Lung microvascular endothelial cell (primary cell): ENCODE results near the gene ASIC3. TPM values are rescaled to one million over a fixed set of nuclear protein-coding genes. Genes with fewer than 3 reads are reported as not detected.

ENCODE experiments used
- total RNA-seq: library from RNA; depleted of rRNA; stranded (reverse); fragments of >200 nt; gene quantifications from 2 replicates; pipeline ENCODE4 v1.2.1, GENCODE V29; 2014

Gene ASIC3
- total RNA-seq, 1 donor from 2014 or later = 0.40 TPM

Other genes with a start within 250 kb of the ASIC3 start
- gene TMEM176B, start 248.2 kb upstream of the ASIC3 start, total RNA-seq = not detected in 2 replicates
- gene TMEM176A, start 247.8 kb upstream of the ASIC3 start, total RNA-seq = not detected in 2 replicates
- not detected in 2 replicates for gene AOC1, start 196.0 kb upstream of the ASIC3 start, total RNA-seq
- gene KCNH2, start 70.2 kb upstream of the ASIC3 start, total RNA-seq = under 0.01 TPM in 1 of 2 replicates, not detected in the other
- gene NOS3, start 57.5 kb upstream of the ASIC3 start, total RNA-seq = 25.0 and 30.5 TPM in 2 replicates
- gene ATG9B, start 24.0 kb upstream of the ASIC3 start, total RNA-seq = under 0.01 TPM in 1 of 2 replicates, not detected in the other
- 10.2 and 10.3 TPM in 2 replicates for gene ABCB8, start 20.1 kb upstream of the ASIC3 start, total RNA-seq
- 15.9 and 17.4 TPM in 2 replicates for gene CDK5, start 9.4 kb downstream of the ASIC3 start, total RNA-seq
- 39.4 and 72.8 TPM in 2 replicates for gene SLC4A2, start 11.1 kb downstream of the ASIC3 start, total RNA-seq
- 36.0 and 38.9 TPM in 2 replicates for gene FASTK, start 32.3 kb downstream of the ASIC3 start, total RNA-seq
- gene TMUB1, start 35.0 kb downstream of the ASIC3 start, total RNA-seq = 13.1 and 16.9 TPM in 2 replicates
- gene AGAP3, start 37.9 kb downstream of the ASIC3 start, total RNA-seq = 35.1 and 62.5 TPM in 2 replicates
- gene GBX1, start 119.2 kb downstream of the ASIC3 start, total RNA-seq = not detected in 2 replicates
- gene ASB10, start 138.7 kb downstream of the ASIC3 start, total RNA-seq = not detected in 2 replicates
- gene H2BK1, start 162.0 kb downstream of the ASIC3 start, total RNA-seq = not detected in 2 replicates
- 37.0 and 39.5 TPM in 2 replicates for gene ABCF2, start 178.7 kb downstream of the ASIC3 start, total RNA-seq
- gene CHPF2, start 184.0 kb downstream of the ASIC3 start, total RNA-seq = 31.2 and 31.7 TPM in 2 replicates
- gene SMARCD3, start 200.2 kb downstream of the ASIC3 start, total RNA-seq = 0.79 and 2.0 TPM in 2 replicates